ENCODE results near the gene IL26. TPM values are rescaled to one million over a fixed set of nuclear protein-coding genes. Genes with fewer than 3 reads are reported as not detected.
A peak's percentile ranks its signal among the peaks of the same experiment; 100 is the strongest.

The IL26 gene
- total RNA-seq, 1 experiment from 2014 or later, result not detected

DNA sequence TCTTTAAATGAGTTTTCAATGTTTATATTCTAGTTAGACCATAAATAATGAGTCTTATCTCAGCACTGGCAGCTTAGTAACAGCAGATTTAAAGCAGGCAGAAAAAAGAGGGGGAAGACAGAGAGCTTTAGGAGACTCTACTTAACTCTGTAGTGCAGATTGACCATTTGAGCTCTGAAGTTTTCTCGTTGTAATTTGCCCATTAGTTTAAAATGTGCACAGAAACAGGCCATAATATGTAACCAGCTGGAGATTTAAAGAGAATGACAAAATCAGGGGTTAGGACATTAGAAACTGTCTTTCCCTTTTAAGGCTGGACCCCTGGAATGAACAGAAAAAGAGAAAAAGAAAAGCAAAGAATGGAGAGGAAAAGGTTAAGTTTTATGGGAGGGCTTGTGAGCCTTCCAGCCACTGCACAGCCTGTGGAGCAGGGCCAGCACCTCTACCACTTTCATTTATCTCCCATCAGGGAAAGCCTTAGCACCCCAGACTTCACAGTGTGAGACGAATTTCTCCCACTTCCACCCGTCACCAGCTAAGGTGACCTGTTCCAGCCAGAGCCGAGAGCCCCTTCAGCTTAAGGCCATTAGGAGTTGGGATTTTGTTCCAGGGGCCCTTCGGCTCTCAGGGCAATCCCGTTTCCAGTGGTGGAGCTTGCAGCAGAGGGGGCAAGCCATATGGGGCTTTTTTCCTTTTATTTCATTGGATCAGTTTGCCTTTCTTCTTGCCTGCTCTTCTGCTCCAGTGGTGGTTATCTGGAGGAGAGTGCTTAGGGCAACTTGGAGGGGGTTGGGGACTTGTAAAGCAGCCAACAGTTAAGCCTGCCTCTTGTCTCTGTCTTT, 19.8 kb upstream of the IL26 start:
- peaks cover 1% of the 10 kb centered on the region; the same call in 1 of the 2 replicates for H3F3A ChIP-seq (ENCODE audit: insufficient read depth, low read depth)
- BruUV-seq (replicated peaks), result no TSS peak
- no peaks in the 10 kb centered on the region for H4K20me1 ChIP-seq (ENCODE audit: insufficient read depth)
- no peak overlapping the region for H3K4me3 ChIP-seq
- DNase-seq, result no peak
- CTCF ChIA-PET, result interaction anchor here (0.6 kb wide), 1 partner anchor 621 kb away, joined by 4 read pairs; no protein-coding TSS in a partner anchor
- POLR2A ChIA-PET (ENCODE audit: unreplicated experiment), result no interaction called here
- H2AFZ ChIP-seq, result no peak overlapping the region
- no peaks in the 10 kb centered on the region for H3K9me3 ChIP-seq (ENCODE audit: insufficient read depth, low read depth)
- intact Hi-C loops (cut with micrococcal nuclease; ENCODE audit: unreplicated experiment), result no loop called here
- H3K27ac ChIP-seq, result no peak overlapping the region
- peaks cover 5% of the 10 kb centered on the region for H3K4me1 ChIP-seq (replicated peaks; ENCODE audit: insufficient read depth)
- no peaks in the 10 kb centered on the region for H3K36me3 ChIP-seq (ENCODE audit: low read depth)
- H3K27me3 ChIP-seq (ENCODE audit: insufficient read depth, low read depth), result no peaks in the 10 kb centered on the region
- 0 out of 2 replicates have a peak, but pooled peaks cover under 1% of the 10 kb centered on the region for H3K9me2 ChIP-seq (ENCODE audit: insufficient read depth)
- H3K79me2 ChIP-seq (ENCODE audit: low read depth), result no peaks in the 10 kb centered on the region
- TF ChIP-seq, protein P1, sequence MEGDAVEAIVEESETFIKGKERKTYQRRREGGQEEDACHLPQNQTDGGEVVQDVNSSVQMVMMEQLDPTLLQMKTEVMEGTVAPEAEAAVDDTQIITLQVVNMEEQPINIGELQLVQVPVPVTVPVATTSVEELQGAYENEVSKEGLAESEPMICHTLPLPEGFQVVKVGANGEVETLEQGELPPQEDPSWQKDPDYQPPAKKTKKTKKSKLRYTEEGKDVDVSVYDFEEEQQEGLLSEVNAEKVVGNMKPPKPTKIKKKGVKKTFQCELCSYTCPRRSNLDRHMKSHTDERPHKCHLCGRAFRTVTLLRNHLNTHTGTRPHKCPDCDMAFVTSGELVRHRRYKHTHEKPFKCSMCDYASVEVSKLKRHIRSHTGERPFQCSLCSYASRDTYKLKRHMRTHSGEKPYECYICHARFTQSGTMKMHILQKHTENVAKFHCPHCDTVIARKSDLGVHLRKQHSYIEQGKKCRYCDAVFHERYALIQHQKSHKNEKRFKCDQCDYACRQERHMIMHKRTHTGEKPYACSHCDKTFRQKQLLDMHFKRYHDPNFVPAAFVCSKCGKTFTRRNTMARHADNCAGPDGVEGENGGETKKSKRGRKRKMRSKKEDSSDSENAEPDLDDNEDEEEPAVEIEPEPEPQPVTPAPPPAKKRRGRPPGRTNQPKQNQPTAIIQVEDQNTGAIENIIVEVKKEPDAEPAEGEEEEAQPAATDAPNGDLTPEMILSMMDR (conservative IDR thresholded peaks at IDR 0.05), result no peak
- TF ChIP-seq EZH2 (IDR thresholded peaks at IDR 0.05; ENCODE audit: low read depth), result no peak
- H3K4me2 ChIP-seq, result no peak overlapping the region

DNA sequence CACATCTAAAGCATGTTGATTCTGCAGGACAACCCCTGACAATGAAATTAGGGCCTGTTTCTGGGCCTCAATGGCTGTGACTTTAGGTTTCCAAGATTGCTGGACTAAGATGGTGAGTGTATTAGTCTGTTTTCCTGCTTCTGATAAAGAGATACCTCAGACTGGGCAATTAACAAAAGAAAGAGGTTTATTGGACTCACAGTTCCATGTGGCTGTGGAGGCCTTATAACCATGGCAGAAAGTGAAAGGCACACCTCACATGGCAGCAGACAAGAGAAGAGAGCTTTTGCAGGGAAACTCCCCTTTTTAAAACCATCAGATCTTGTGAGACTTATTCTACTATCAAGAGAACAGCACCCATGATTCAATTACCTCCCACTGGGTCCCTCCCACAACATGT, 17.2 kb upstream of the IL26 start:
- no TSS peak for BruUV-seq (replicated peaks)
- H3K4me3 ChIP-seq, result no peak overlapping the region
- ChIA-PET POLR2A (ENCODE audit: unreplicated experiment) (no interaction called here), CTCF (interaction anchor here (0.6 kb wide), 1 partner anchor 63 kb away, joined by 7 read pairs; no protein-coding TSS in a partner anchor)
- no peak overlapping the region for H3K27ac ChIP-seq
- no peaks in the 10 kb centered on the region for H3K9me3 ChIP-seq (ENCODE audit: insufficient read depth, low read depth)
- H3K9me2 ChIP-seq (ENCODE audit: insufficient read depth), result no peaks in the 10 kb centered on the region
- no peaks in the 10 kb centered on the region for H4K20me1 ChIP-seq (ENCODE audit: insufficient read depth)
- no peaks in the 10 kb centered on the region for H3K36me3 ChIP-seq (ENCODE audit: low read depth)
- no peak overlapping the region for H3K4me2 ChIP-seq
- no peaks in the 10 kb centered on the region for H3K27me3 ChIP-seq (ENCODE audit: insufficient read depth, low read depth)
- H3F3A ChIP-seq (ENCODE audit: insufficient read depth, low read depth), result peaks cover 16% of the 10 kb centered on the region
- DNase-seq, result no peak
- H2AFZ ChIP-seq, result no peak overlapping the region
- intact Hi-C loops (cut with micrococcal nuclease; ENCODE audit: unreplicated experiment), result no loop called here
- no peak for TF ChIP-seq EZH2 (IDR thresholded peaks at IDR 0.05; ENCODE audit: low read depth)
- TF ChIP-seq, protein P1 (conservative IDR thresholded peaks at IDR 0.05), result no peak
- H3K4me1 ChIP-seq (replicated peaks; ENCODE audit: insufficient read depth), result peaks cover 23% of the 10 kb centered on the region
- H3K79me2 ChIP-seq (ENCODE audit: low read depth), result no peaks in the 10 kb centered on the region

GRCh38 chr12:68240975-68241374, 15.4 kb upstream of the IL26 start:
- TF ChIP-seq, protein P1 (conservative IDR thresholded peaks at IDR 0.05), result no peak
- no peak overlapping the region for H3K4me3 ChIP-seq
- H3K9me3 ChIP-seq (ENCODE audit: insufficient read depth, low read depth), result no peaks in the 10 kb centered on the region
- H2AFZ ChIP-seq, result no peak overlapping the region
- H3K4me1 ChIP-seq (replicated peaks; ENCODE audit: insufficient read depth), result peaks cover 23% of the 10 kb centered on the region
- H3K36me3 ChIP-seq (ENCODE audit: low read depth), result no peaks in the 10 kb centered on the region
- H3K4me2 ChIP-seq, result no peak overlapping the region
- no peaks in the 10 kb centered on the region for H3K79me2 ChIP-seq (ENCODE audit: low read depth)
- H3K27ac ChIP-seq, result 0 out of 2 replicates have a peak overlapping the region, but pooled peaks have one; percentile 73
- ChIA-PET CTCF (no interaction called here), POLR2A (ENCODE audit: unreplicated experiment) (interaction anchor here (0.5 kb wide), 1 partner anchor 25 kb away, joined by 3 read pairs; no protein-coding TSS in a partner anchor)
- no peaks in the 10 kb centered on the region for H3K27me3 ChIP-seq (ENCODE audit: insufficient read depth, low read depth)
- BruUV-seq (replicated peaks), result no TSS peak
- H4K20me1 ChIP-seq (ENCODE audit: insufficient read depth), result no peaks in the 10 kb centered on the region
- no peaks in the 10 kb centered on the region for H3K9me2 ChIP-seq (ENCODE audit: insufficient read depth)
- intact Hi-C loops (cut with micrococcal nuclease; ENCODE audit: unreplicated experiment), result no loop called here
- peaks cover 16% of the 10 kb centered on the region for H3F3A ChIP-seq (ENCODE audit: insufficient read depth, low read depth)
- DNase-seq, result no peak

Data from PC-9 (cell line).